Immature natural killer cell (primary cell): Measurements from ENCODE around the gene LARP4B. TPM values are rescaled to one million over a fixed set of nuclear protein-coding genes. Genes with fewer than 3 reads are reported as not detected.

Source experiments
- DNase-seq, 3 donors: peaks; one replicate each; pipeline ENCODE4 v3.0.0; 2022; ENCODE audit warnings: mixed read lengths in 1 of 3
- H3K27ac Mint-ChIP-seq, 6 donors: one replicate each; pipeline ENCODE4 v1.8.0; 2020; ENCODE audit warnings: mixed read lengths in 6 of 6, mild to moderate bottlenecking in 5 of 6, inconsistent platforms in 4 of 6, moderate library complexity in 3 of 6
- H3K27me3 Mint-ChIP-seq, 3 donors: one replicate each; pipeline ENCODE4 v1.8.0; 2020 to 2021; ENCODE audit warnings: low read depth in 3 of 3, mild to moderate bottlenecking in 3 of 3, mixed read lengths in 3 of 3, moderate library complexity in 3 of 3, inconsistent platforms in 1 of 3
- H3K36me3 Mint-ChIP-seq, 3 donors: one replicate each; pipeline ENCODE4 v1.8.0; 2020; ENCODE audit warnings: mixed read lengths in 3 of 3, inconsistent platforms in 2 of 3, mild to moderate bottlenecking in 2 of 3
- H3K4me1 Mint-ChIP-seq, 2 donors: one replicate each; pipeline ENCODE4 v1.8.0; 2020; ENCODE audit warnings: inconsistent platforms in 2 of 2, mild to moderate bottlenecking in 2 of 2, mixed read lengths in 2 of 2, moderate library complexity in 1 of 2
- H3K4me3 Mint-ChIP-seq, 5 donors: one replicate each; pipeline ENCODE4 v1.8.0; 2020; ENCODE audit warnings: mild to moderate bottlenecking in 5 of 5, mixed read lengths in 5 of 5, inconsistent platforms in 3 of 5, moderate library complexity in 3 of 5
- H3K9me3 Mint-ChIP-seq, 6 donors: one replicate each; pipeline ENCODE4 v1.8.0; 2020; ENCODE audit warnings: mild to moderate bottlenecking in 6 of 6, mixed read lengths in 6 of 6, inconsistent platforms in 4 of 6, moderate library complexity in 3 of 6
- polyA plus RNA-seq, 3 donors: library from polyadenylated mRNA; unstranded; fragments of 300-500 nt; fragmentation: Illumina TruSeq; gene quantifications; one replicate each; pipeline ENCODE4 v1.2.3, GENCODE V29; 2021

LARP4B gene
- polyA plus RNA-seq = 10 to 100 TPM in 2 of 3 donors, 1 to 10 TPM in 1; 4.7 to 35.8 (median 13.3) TPM

- Mint-ChIP-seq H3K4me3 (peak within 1 kb of the TSS; percentile 90 to 97 (median 91)), H3K27me3 (peaks cover 0 to 11% (median 3%) of the 10 kb centered on the region in 3 donors), H3K4me1 (peaks cover 34 to 44% of the 10 kb centered on the region in 2 donors), H3K27ac (peak within 1 kb of the TSS; percentile 84 to 93 (median 92)), H3K36me3 (no peaks in the 10 kb centered on the region), H3K9me3 (no peaks in the 10 kb centered on the region)
- DNase-seq = peak; percentile 98 to 99 (median 98)
These were observed at the start of gene LARP4B for GRCh38 chr10:931326-932318. Gene LARP4B, minus strand, starts transcription at chr10:931705. Its CDS starts 45,984 bp downstream, at chr10:885721.

- no peak for DNase-seq
- H3K27me3 Mint-ChIP-seq = peaks cover 0 to 4% (median 2%) of the 10 kb centered on the region in 3 donors
- no peak overlapping the region for H3K4me3 Mint-ChIP-seq
- H3K27ac Mint-ChIP-seq = no peak overlapping the region
- H3K36me3 Mint-ChIP-seq = peaks cover 14 to 19% (median 14%) of the 10 kb centered on the region in 3 donors
- peaks cover 0 to 16% (median 11%) of the 10 kb centered on the region in 6 donors for H3K9me3 Mint-ChIP-seq
- H3K4me1 Mint-ChIP-seq = no peaks in the 10 kb centered on the region
These were observed 49.1 kb upstream of the LARP4B start for GRCh38 chr10:980468-981093.

GRCh38 chr10:978826-979421, 47.4 kb upstream of the LARP4B start:
- no peaks in the 10 kb centered on the region for H3K4me1 Mint-ChIP-seq
- peaks cover 0 to 4% (median 2%) of the 10 kb centered on the region in 3 donors for H3K27me3 Mint-ChIP-seq
- peaks cover 0 to 16% (median 11%) of the 10 kb centered on the region in 6 donors for H3K9me3 Mint-ChIP-seq
- no peak overlapping the region for H3K27ac Mint-ChIP-seq
- H3K36me3 Mint-ChIP-seq = peaks cover 14 to 19% (median 14%) of the 10 kb centered on the region in 3 donors
- H3K4me3 Mint-ChIP-seq = no peak overlapping the region
- no peak for DNase-seq

- Mint-ChIP-seq H3K36me3 (peaks cover 14 to 16% (median 14%) of the 10 kb centered on the region in 3 donors), H3K27me3 (peaks cover 2 to 5% (median 4%) of the 10 kb centered on the region in 3 donors), H3K4me3 (no peak overlapping the region), H3K9me3 (peaks cover 0 to 16% (median 11%) of the 10 kb centered on the region in 6 donors), H3K27ac (no peak overlapping the region), H3K4me1 (no peaks in the 10 kb centered on the region)
- DNase-seq = no peak
These were observed 44.8 kb upstream of the LARP4B start for GRCh38 chr10:976316-976715.

- peaks cover 5 to 9% (median 9%) of the 10 kb centered on the region in 3 donors for H3K36me3 Mint-ChIP-seq
- no peaks in the 10 kb centered on the region for H3K4me1 Mint-ChIP-seq
- H3K27me3 Mint-ChIP-seq = peaks cover 2 to 6% (median 5%) of the 10 kb centered on the region in 3 donors
- H3K4me3 Mint-ChIP-seq = no peak overlapping the region
- no peak overlapping the region for H3K27ac Mint-ChIP-seq
- DNase-seq = no peak
- H3K9me3 Mint-ChIP-seq = peaks cover 0 to 10% (median 8%) of the 10 kb centered on the region in 6 donors
These were observed 43.2 kb upstream of the LARP4B start for GRCh38 chr10:974785-975074.

GRCh38 chr10:974038-974784, 42.7 kb upstream of the LARP4B start:
- Mint-ChIP-seq H3K27me3 (peaks cover 5 to 8% (median 6%) of the 10 kb centered on the region in 3 donors), H3K4me3 (no peak overlapping the region), H3K36me3 (peaks cover 5 to 9% (median 9%) of the 10 kb centered on the region in 3 donors), H3K4me1 (no peaks in the 10 kb centered on the region), H3K27ac (no peak overlapping the region), H3K9me3 (peaks cover 0 to 7% (median 7%) of the 10 kb centered on the region in 6 donors)
- no peak for DNase-seq

- H3K27me3 Mint-ChIP-seq = peaks cover 2 to 15% (median 7%) of the 10 kb centered on the region in 3 donors
- H3K9me3 Mint-ChIP-seq = no peaks in the 10 kb centered on the region
- DNase-seq = no peak
- no peaks in the 10 kb centered on the region for H3K4me1 Mint-ChIP-seq
- H3K4me3 Mint-ChIP-seq = no peak overlapping the region
- H3K36me3 Mint-ChIP-seq = peaks cover 3 to 5% (median 4%) of the 10 kb centered on the region in 3 donors
- H3K27ac Mint-ChIP-seq = no peak overlapping the region
These were observed 41.3 kb upstream of the LARP4B start for GRCh38 chr10:972763-973162.

- Mint-ChIP-seq H3K36me3 (peaks cover 0 to 2% (median 2%) of the 10 kb centered on the region in 3 donors), H3K27me3 (peaks cover 2 to 15% (median 6%) of the 10 kb centered on the region in 3 donors), H3K9me3 (no peaks in the 10 kb centered on the region), H3K4me1 (no peaks in the 10 kb centered on the region), H3K27ac (no peak overlapping the region), H3K4me3 (no peak overlapping the region)
- DNase-seq = no peak
These were observed 40.1 kb upstream of the LARP4B start for GRCh38 chr10:971613-972012.

- H3K27ac Mint-ChIP-seq = no peak overlapping the region
- H3K27me3 Mint-ChIP-seq = peaks cover 2 to 15% (median 6%) of the 10 kb centered on the region in 3 donors
- H3K9me3 Mint-ChIP-seq = no peaks in the 10 kb centered on the region
- no peaks in the 10 kb centered on the region for H3K36me3 Mint-ChIP-seq
- H3K4me1 Mint-ChIP-seq = no peaks in the 10 kb centered on the region
- H3K4me3 Mint-ChIP-seq = no peak overlapping the region
- no peak for DNase-seq
These were observed 39.6 kb upstream of the LARP4B start for GRCh38 chr10:971150-971542.

- Mint-ChIP-seq H3K36me3 (no peaks in the 10 kb centered on the region), H3K4me3 (no peak overlapping the region), H3K27ac (no peak overlapping the region), H3K27me3 (peaks cover 4 to 18% (median 6%) of the 10 kb centered on the region in 3 donors), H3K4me1 (no peaks in the 10 kb centered on the region), H3K9me3 (no peaks in the 10 kb centered on the region)
- no peak for DNase-seq
These were observed 39.0 kb upstream of the LARP4B start for GRCh38 chr10:970311-971149.

GRCh38 chr10:969473-970150, 38.1 kb upstream of the LARP4B start:
- no peak overlapping the region for H3K27ac Mint-ChIP-seq
- no peaks in the 10 kb centered on the region for H3K9me3 Mint-ChIP-seq
- peaks cover 5 to 18% (median 6%) of the 10 kb centered on the region in 3 donors for H3K27me3 Mint-ChIP-seq
- H3K4me3 Mint-ChIP-seq = no peak overlapping the region
- H3K36me3 Mint-ChIP-seq = no peaks in the 10 kb centered on the region
- no peak for DNase-seq
- H3K4me1 Mint-ChIP-seq = no peaks in the 10 kb centered on the region

GRCh38 chr10:968546-969199, 37.2 kb upstream of the LARP4B start:
- Mint-ChIP-seq H3K9me3 (no peaks in the 10 kb centered on the region), H3K27me3 (peaks cover 5 to 18% (median 10%) of the 10 kb centered on the region in 3 donors), H3K27ac (no peak overlapping the region), H3K36me3 (no peaks in the 10 kb centered on the region), H3K4me3 (no peak overlapping the region), H3K4me1 (no peaks in the 10 kb centered on the region)
- no peak for DNase-seq
